ENCODE results near the gene WDR26. TPM values are rescaled to one million over a fixed set of nuclear protein-coding genes. Genes with fewer than 3 reads are reported as not detected.

WDR26 gene
- total RNA-seq, 1 donor, result 57.7 TPM

DNA sequence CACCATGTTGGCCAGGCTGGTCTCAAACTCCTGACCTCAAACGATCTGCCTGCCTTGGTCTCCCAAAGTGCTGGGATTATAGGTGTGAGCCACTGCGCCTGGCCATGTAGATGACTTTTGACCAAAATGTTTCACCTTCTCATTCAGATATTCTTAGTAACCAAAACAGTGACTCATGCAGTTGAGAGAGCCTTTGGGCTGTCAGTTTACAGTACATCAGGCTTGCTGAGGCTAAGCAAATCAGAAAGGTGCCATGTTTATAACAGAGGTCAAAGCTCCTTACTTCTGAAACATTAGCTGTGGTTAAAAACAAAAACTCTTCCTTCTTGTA lies 57.0 kb downstream of the WDR26 start:
- H3K4me3 ChIP-seq (ENCODE audit: low read depth, low read length), result no peak overlapping the region
- TF ChIP-seq, protein P1, sequence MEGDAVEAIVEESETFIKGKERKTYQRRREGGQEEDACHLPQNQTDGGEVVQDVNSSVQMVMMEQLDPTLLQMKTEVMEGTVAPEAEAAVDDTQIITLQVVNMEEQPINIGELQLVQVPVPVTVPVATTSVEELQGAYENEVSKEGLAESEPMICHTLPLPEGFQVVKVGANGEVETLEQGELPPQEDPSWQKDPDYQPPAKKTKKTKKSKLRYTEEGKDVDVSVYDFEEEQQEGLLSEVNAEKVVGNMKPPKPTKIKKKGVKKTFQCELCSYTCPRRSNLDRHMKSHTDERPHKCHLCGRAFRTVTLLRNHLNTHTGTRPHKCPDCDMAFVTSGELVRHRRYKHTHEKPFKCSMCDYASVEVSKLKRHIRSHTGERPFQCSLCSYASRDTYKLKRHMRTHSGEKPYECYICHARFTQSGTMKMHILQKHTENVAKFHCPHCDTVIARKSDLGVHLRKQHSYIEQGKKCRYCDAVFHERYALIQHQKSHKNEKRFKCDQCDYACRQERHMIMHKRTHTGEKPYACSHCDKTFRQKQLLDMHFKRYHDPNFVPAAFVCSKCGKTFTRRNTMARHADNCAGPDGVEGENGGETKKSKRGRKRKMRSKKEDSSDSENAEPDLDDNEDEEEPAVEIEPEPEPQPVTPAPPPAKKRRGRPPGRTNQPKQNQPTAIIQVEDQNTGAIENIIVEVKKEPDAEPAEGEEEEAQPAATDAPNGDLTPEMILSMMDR (IDR thresholded peaks at IDR 0.05; ENCODE audit: insufficient read depth, low read length), result no peak
- peak; percentile 39 for DNase-seq (ENCODE audit: low read depth)

DNA sequence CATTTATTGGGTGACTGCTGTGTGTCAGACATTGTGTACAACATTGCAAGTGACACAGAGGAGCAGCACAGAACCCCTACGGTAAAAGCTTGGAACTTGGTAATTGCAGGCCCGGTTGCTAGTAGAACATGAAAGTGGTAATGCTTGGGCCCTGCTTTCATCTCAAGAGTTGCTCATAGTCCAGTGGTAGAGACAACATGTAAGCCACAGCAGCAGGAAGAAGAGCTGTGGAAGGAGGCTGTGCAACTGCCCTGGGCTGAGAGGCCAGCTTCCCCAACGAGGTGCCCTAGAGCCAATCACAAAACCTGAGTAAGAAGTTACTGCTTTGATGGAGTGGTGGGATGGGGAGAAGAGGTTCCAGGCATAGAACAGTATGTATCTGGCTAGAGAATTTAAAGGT lies 59.5 kb downstream of the WDR26 start:
- H3K4me3 ChIP-seq (ENCODE audit: low read depth, low read length), result no peak overlapping the region
- TF ChIP-seq, protein P1 (IDR thresholded peaks at IDR 0.05; ENCODE audit: insufficient read depth, low read length), result no peak
- DNase-seq (ENCODE audit: low read depth), result no peak

DNA sequence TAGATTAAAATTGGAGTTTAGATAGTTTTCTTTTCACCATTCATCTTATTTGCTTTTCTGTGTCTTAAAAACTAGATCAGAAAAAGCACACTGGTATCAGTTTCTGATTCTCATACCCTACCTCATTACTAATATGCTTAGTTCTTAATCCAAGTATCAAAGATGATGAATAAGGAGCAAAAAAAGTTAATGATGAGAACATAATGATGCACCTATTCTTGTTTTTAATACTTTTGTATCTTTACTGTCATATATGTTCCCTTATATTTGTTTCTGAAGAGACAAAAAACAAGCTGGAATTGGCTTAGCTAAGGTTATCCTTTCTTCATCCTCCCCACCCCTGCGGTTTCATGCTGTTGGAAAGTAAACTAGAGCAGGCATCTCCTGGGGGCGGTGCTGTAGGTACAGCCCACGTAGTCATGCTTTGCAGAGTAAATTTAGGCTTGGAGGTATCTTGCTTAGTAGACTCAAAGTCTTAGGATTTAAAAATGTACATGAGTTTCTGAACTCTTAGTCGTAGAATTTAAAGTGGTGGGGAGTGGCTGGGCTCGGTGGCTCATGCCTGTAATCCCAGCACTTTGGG lies 61.5 kb downstream of the WDR26 start:
- no peak overlapping the region for H3K4me3 ChIP-seq (ENCODE audit: low read depth, low read length)
- TF ChIP-seq, protein P1 (IDR thresholded peaks at IDR 0.05; ENCODE audit: insufficient read depth, low read length), result no peak
- DNase-seq (ENCODE audit: low read depth), result no peak

DNA sequence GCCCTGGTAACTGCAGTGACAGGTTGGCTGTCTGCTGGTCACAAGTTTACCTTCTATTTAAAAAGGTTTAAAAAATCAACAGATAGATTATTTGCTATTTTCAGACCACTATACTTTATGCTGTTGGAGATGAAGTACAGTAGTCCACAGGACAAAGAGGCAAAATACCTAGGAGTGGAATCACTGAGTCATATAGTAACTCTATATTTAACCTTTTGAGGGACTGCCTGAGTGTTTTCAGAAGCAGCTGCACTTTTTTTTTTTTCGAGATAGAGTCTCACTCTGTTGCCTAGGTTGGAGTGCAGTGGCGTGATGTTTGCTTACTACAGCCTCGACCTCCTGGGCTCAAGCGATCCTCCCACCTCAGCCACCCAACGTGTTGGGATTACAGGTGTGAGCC lies 66.2 kb downstream of the WDR26 start:
- no peak overlapping the region for H3K4me3 ChIP-seq (ENCODE audit: low read depth, low read length)
- TF ChIP-seq, protein P1 (IDR thresholded peaks at IDR 0.05; ENCODE audit: insufficient read depth, low read length), result no peak
- DNase-seq (ENCODE audit: low read depth), result no peak

DNA sequence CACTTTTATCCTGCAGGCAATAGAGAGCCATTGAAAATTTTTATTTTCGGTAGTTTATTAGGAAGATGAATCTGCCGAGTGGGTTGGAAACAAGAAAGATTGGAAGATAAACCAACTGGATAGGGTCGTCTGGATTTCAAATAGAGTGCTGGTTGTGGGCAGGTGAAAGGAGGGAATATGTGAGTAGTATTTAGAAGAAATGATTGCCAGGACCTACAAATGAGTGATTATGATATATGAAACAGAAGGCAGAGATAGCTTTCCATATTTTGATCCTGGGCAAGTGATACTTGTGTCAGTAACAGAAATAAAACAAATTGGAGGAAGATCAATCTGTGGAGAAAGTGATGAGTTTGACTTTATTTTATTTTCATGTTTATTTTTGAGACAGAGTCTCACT lies 75.4 kb downstream of the WDR26 start:
- TF ChIP-seq, protein P1 (IDR thresholded peaks at IDR 0.05; ENCODE audit: insufficient read depth, low read length), result no peak
- no peak for DNase-seq (ENCODE audit: low read depth)
- H3K4me3 ChIP-seq (ENCODE audit: low read depth, low read length), result no peak overlapping the region

DNA sequence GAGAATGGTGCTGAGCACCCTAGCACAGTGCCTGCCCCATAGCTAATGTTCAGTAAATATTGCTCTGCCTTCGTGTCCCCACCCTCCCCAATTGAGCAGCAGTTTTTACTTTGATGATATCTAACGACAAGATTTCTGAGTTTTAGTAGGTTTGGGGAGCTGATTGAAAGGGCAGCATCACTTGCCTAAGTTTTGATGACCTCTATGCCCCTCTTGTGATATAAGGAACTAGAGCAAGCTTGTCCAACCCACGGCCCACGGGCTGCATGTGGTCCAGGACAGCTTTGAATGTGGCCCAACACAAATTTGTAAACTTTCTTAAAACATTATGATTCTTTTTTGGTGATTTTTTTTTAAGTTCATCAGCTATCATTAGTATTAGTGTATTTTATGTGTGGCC lies 76.4 kb downstream of the WDR26 start:
- DNase-seq (ENCODE audit: low read depth), result no peak
- TF ChIP-seq, protein P1 (IDR thresholded peaks at IDR 0.05; ENCODE audit: insufficient read depth, low read length), result no peak
- H3K4me3 ChIP-seq (ENCODE audit: low read depth, low read length), result peak overlapping the region; percentile 87

DNA sequence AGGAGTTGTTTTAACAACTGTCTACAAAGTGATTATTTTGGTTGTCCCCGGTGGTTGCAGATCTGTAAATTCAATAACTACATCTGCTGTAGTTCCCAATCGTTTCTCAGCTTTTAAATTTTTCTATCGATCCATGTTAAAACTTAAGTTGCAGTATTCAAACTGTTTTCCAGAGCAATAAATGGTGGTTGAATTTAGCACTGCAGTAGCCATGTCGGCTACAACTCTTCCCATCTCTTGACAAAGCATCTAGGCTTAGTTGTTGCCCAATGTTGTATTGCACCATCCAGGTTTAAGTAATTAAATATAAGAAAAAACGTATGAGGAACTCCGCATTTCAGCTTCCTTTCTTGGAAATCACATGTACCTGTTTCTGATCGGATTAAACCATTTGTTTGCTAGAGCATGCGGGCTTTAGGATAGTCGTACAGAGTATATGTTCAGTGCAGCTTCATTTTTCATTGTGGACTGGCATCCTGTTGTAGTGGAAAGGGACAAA lies 76.9 kb downstream of the WDR26 start:
- TF ChIP-seq, protein P1 (IDR thresholded peaks at IDR 0.05; ENCODE audit: insufficient read depth, low read length), result no peak
- peak overlapping the region; percentile 87 for H3K4me3 ChIP-seq (ENCODE audit: low read depth, low read length)
- peak; percentile 76 for DNase-seq (ENCODE audit: low read depth)
